Osteocyte (in vitro differentiated cells): ENCODE data around the gene DACH1. TPM values are rescaled to one million over a fixed set of nuclear protein-coding genes. Genes with fewer than 3 reads are reported as not detected.

Experiments used
- DNase-seq: peaks from one replicate; pipeline ENCODE4 v3.0.0; 2021; ENCODE audit warnings: mixed read lengths; ENCODE audit not compliant: unreplicated experiment; ENCODE audit errors: extremely low spot score
- H3K27ac Mint-ChIP-seq: one replicate; pipeline ENCODE4 v1.8.0; 2021; ENCODE audit warnings: mild to moderate bottlenecking, mixed read lengths; ENCODE audit not compliant: unreplicated experiment
- H3K27me3 Mint-ChIP-seq: one replicate; pipeline ENCODE4 v1.8.0; 2021; ENCODE audit warnings: mixed read lengths; ENCODE audit not compliant: unreplicated experiment
- H3K36me3 Mint-ChIP-seq: one replicate; pipeline ENCODE4 v1.8.0; 2021; ENCODE audit warnings: mixed read lengths; ENCODE audit not compliant: unreplicated experiment
- H3K4me1 Mint-ChIP-seq: one replicate; pipeline ENCODE4 v1.8.0; 2021; ENCODE audit warnings: mixed read lengths; ENCODE audit not compliant: unreplicated experiment
- H3K4me3 Mint-ChIP-seq: one replicate; pipeline ENCODE4 v1.8.0; 2021; ENCODE audit warnings: mild to moderate bottlenecking, moderate library complexity, mixed read lengths; ENCODE audit not compliant: unreplicated experiment
- H3K9me3 Mint-ChIP-seq: one replicate; pipeline ENCODE4 v1.8.0; 2021; ENCODE audit warnings: mixed read lengths; ENCODE audit not compliant: unreplicated experiment
- total RNA-seq: library from RNA; stranded (reverse); gene quantifications from 2 replicates; pipeline ENCODE4 v1.2.1, GENCODE V29; 2021
- TF ChIP-seq, protein P1 (sequence below): fragments of 200-600 bp; sonication (generic); IDR thresholded peaks from 2 replicates; pipeline ENCODE4 v1.5.0; 2021; ENCODE audit warnings: antibody characterized with exemption, mild to moderate bottlenecking, moderate library complexity

DACH1 gene
- total RNA-seq, 1 donor from 2014 or later, result 0.54 TPM

DNA sequence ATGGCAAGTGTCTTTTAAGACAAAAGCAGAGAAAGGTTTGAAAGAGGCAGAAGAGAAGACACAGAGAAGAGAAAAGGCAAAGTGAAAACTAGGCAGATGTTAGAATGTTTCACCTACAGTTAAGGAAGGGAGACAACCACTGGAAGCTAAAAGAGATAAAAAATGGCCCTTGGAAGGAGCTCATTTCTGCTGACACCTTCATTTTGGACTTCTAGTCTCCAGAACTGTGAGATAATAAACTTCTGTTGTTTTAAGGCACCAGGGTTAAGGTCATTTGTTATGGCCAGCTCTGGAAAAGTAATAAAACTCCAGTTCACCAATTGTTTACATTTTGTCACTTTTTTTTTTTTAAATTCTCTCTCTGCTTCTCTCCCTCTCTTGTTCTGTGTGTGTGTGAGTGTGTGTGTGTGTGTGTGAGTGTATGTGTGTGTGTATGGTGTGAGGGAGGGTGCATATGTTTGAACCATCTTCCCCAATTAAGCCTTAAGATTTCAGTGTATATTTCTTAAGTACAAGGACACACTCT, 374.6 kb downstream of the DACH1 start:
- Mint-ChIP-seq H3K36me3 (no peaks in the 10 kb centered on the region), H3K4me3 (no peak overlapping the region), H3K27ac (no peak overlapping the region), H3K4me1 (no peaks in the 10 kb centered on the region), H3K27me3 (no peaks in the 10 kb centered on the region), H3K9me3 (no peaks in the 10 kb centered on the region)
- no peak for DNase-seq
- TF ChIP-seq, protein P1, sequence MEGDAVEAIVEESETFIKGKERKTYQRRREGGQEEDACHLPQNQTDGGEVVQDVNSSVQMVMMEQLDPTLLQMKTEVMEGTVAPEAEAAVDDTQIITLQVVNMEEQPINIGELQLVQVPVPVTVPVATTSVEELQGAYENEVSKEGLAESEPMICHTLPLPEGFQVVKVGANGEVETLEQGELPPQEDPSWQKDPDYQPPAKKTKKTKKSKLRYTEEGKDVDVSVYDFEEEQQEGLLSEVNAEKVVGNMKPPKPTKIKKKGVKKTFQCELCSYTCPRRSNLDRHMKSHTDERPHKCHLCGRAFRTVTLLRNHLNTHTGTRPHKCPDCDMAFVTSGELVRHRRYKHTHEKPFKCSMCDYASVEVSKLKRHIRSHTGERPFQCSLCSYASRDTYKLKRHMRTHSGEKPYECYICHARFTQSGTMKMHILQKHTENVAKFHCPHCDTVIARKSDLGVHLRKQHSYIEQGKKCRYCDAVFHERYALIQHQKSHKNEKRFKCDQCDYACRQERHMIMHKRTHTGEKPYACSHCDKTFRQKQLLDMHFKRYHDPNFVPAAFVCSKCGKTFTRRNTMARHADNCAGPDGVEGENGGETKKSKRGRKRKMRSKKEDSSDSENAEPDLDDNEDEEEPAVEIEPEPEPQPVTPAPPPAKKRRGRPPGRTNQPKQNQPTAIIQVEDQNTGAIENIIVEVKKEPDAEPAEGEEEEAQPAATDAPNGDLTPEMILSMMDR, result no peak

DNA sequence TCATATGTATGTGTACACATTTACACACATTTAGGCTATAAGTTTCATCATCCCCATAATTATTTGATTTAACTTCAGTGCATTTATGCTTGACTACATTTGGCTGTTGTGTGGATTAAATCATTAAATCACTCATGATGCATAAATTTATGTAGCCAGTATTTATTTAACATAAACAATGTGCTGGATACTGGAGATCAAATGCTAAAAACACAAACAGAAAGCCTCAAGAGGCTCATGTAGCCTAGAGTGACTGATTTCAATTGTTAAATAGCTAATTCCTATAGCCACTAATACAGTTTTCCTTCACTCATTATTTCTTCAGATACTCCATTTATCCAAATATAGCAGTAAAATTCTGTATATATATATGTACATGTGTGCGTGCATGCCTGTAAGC, 376.0 kb downstream of the DACH1 start:
- Mint-ChIP-seq H3K36me3 (no peaks in the 10 kb centered on the region), H3K27me3 (no peaks in the 10 kb centered on the region), H3K4me1 (no peaks in the 10 kb centered on the region), H3K4me3 (no peak overlapping the region), H3K27ac (no peak overlapping the region), H3K9me3 (no peaks in the 10 kb centered on the region)
- no peak for DNase-seq
- TF ChIP-seq, protein P1, result no peak

DNA sequence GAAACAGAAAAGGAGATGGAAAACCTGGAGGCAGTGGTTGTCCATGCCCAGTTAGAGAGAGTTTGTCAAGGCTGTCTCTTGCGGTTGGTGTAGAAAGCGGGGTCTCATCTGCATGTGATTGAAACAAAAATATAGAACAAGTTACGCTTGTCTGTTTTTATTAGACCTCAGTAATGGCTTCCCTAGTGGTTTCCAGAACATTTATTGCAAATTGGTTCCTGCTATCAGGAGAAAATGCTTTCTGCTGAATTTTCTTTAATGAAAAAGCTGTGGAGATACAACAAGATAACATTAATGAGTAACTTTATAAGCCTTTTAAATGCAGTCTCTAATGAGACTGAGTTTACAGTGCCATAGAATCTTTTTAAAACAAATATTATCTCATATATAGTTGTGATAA, 378.0 kb downstream of the DACH1 start:
- Mint-ChIP-seq H3K27ac (no peak overlapping the region), H3K27me3 (no peaks in the 10 kb centered on the region)

DNA sequence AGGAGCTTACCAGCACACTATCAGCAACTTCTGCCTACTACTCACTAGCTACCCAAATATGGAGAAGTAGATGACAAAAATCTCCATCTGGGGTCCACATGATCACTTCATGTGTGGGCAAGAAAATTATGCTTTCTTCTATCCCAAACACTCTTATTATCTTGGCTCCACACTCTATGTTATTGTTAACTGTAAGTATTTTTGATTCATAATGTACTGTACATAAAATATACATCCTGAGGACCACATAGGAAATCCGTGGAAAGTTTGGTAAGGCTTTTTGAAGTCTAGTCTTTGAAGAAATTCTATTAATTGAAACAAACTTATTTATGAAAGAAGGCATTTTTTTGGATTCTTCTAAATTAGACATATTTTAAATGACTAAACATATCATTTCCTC, 378.8 kb downstream of the DACH1 start:
- H3K27ac Mint-ChIP-seq, result no peak overlapping the region
- H3K4me3 Mint-ChIP-seq, result no peak overlapping the region
- no peaks in the 10 kb centered on the region for H3K4me1 Mint-ChIP-seq
- TF ChIP-seq, protein P1, result no peak
- no peak for DNase-seq
- H3K36me3 Mint-ChIP-seq, result no peaks in the 10 kb centered on the region
- H3K9me3 Mint-ChIP-seq, result no peaks in the 10 kb centered on the region
- H3K27me3 Mint-ChIP-seq, result no peaks in the 10 kb centered on the region

More for the DNA sequence above, 378.0 kb downstream of the DACH1 start:
- H3K4me3 Mint-ChIP-seq, result no peak overlapping the region
- TF ChIP-seq, protein P1, result no peak
- H3K4me1 Mint-ChIP-seq, result no peaks in the 10 kb centered on the region
- no peaks in the 10 kb centered on the region for H3K9me3 Mint-ChIP-seq
- no peak for DNase-seq
- H3K36me3 Mint-ChIP-seq, result no peaks in the 10 kb centered on the region

DNA sequence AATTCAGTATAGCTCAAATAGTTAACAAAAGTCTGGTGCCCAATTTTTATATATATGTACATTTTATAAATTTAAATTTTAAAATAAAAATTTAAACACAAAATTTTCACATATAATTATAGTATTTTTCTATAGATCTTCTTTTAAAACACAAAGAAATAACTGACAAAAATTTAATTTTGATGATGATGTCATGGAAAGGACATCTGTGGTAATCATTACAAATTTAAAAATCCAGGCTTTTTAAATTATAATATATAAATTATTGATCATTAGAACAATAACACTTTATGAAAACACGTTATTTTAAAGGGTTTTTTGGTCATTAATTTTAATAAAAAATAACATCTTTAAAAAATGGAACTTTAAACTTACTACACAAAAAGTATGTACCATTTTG, 381.1 kb downstream of the DACH1 start:
- no peak for DNase-seq
- H3K27me3 Mint-ChIP-seq, result no peaks in the 10 kb centered on the region
- TF ChIP-seq, protein P1, result no peak
- H3K9me3 Mint-ChIP-seq, result no peaks in the 10 kb centered on the region
- no peak overlapping the region for H3K27ac Mint-ChIP-seq
- H3K4me1 Mint-ChIP-seq, result no peaks in the 10 kb centered on the region
- no peaks in the 10 kb centered on the region for H3K36me3 Mint-ChIP-seq
- H3K4me3 Mint-ChIP-seq, result no peak overlapping the region
